GM12875 (cell line): Measurements from ENCODE around the gene NAT10.
"Not testable (repeated sequence)": the region's sequence is repeated elsewhere in the genome, so short reads cannot be mapped to it uniquely, and the experiment has no call there.

Experiments
- H3K4me3 ChIP-seq: one replicate; pipeline ENCODE4 v1.5.1; 2011; ENCODE audit warnings: low read depth, low read length, control low read depth
- TF ChIP-seq, protein P1 (sequence below): IDR thresholded peaks from 2 replicates; pipeline ENCODE4 v1.5.1; 2011; ENCODE audit warnings: low read depth, mild to moderate bottlenecking, control low read depth, inconsistent platforms, low read length, moderate library complexity, borderline replicate concordance; ENCODE audit not compliant: insufficient read depth

NAT10 gene

GRCh38 chr11:34105079-34105956, at the start of gene NAT10:
TSS of gene NAT10 (plus strand) at chr11:34105629. CDS start at chr11:34108226, 2,597 bp downstream.
- peak within 1 kb of the TSS; percentile 81 for H3K4me3 ChIP-seq
- TF ChIP-seq, protein P1, sequence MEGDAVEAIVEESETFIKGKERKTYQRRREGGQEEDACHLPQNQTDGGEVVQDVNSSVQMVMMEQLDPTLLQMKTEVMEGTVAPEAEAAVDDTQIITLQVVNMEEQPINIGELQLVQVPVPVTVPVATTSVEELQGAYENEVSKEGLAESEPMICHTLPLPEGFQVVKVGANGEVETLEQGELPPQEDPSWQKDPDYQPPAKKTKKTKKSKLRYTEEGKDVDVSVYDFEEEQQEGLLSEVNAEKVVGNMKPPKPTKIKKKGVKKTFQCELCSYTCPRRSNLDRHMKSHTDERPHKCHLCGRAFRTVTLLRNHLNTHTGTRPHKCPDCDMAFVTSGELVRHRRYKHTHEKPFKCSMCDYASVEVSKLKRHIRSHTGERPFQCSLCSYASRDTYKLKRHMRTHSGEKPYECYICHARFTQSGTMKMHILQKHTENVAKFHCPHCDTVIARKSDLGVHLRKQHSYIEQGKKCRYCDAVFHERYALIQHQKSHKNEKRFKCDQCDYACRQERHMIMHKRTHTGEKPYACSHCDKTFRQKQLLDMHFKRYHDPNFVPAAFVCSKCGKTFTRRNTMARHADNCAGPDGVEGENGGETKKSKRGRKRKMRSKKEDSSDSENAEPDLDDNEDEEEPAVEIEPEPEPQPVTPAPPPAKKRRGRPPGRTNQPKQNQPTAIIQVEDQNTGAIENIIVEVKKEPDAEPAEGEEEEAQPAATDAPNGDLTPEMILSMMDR: 0 out of 2 replicates have a peak, but pooled peaks have one; percentile 24

- TF ChIP-seq, protein P1: no peak
- no peak overlapping the region for H3K4me3 ChIP-seq
Observed at GRCh38 chr11:34056672-34057071, 48.8 kb upstream of the NAT10 start.

GRCh38 chr11:34063061-34063795, 42.2 kb upstream of the NAT10 start:
- TF ChIP-seq, protein P1: no peak
- H3K4me3 ChIP-seq: no peak overlapping the region

DNA sequence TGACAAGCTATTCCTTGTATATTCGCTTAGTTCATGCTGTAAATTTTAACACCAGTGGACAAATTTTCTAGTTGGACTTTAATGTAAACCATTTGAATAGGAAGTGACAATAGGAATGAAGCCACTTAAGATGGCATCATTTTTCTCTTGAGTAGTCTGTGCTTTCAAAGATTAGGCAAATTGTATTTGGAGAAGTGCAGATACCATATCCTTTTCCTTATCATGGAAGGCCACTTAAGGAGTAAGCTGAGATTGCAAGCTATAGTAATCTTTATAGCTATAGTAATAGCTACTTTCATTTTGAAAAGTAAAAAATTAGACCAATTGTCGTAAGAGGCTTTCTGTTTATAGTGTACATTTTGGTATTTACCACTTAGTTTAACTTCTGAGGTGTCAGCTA, 41.1 kb upstream of the NAT10 start:
- no peak overlapping the region for H3K4me3 ChIP-seq
- TF ChIP-seq, protein P1: no peak

DNA sequence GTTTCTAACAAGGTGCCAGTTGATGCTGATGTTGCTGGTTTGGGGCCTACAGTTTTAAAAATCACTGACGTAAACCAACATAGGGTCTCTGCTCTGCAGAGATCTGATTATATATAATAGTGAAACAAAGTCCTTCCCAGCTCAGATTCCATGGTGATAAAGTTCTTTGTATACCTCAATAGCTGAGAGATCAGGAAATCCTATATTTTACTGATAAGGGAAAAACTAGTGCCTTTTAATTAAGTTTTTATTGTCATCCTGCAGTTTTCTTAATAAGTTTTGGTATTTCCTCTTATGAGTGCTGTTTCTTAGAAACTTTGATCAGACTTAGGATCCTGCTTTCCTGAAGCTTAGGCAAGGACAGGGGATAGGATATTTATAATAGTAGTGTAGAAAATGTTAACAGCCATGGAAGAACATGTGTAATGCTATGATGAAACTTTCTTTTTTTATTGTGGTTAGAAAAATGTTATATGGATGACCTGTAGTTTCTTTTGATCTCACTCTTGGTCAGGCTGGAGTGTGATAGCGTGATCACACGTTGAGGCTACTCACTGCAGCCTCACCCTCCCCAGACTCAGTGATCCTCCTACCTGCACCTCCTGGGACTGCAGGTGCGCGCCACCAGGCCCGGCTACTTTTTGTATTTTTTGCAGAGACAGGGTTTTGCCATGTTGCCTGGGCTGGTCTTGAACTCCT, 39.8 kb upstream of the NAT10 start:
- TF ChIP-seq, protein P1: no peak
- H3K4me3 ChIP-seq: no peak overlapping the region

- not testable (repeated sequence) for H3K4me3 ChIP-seq
Observed at GRCh38 chr11:34066766-34067165, 38.7 kb upstream of the NAT10 start.

GRCh38 chr11:34067383-34068065, 37.9 kb upstream of the NAT10 start:
- TF ChIP-seq, protein P1: no peak
- H3K4me3 ChIP-seq: no peak overlapping the region
